SH-SY5Y (cell line): ENCODE measurements around the gene PARP12.

ENCODE experiments used
- GATA2 ChIP-seq: IDR thresholded peaks from 2 replicates; pipeline ENCODE4 v1.6.1; 2011; ENCODE audit warnings: mild to moderate bottlenecking, low read depth, low read length
- GATA3 ChIP-seq: IDR thresholded peaks from 2 replicates; pipeline ENCODE4 v1.6.1; 2011; ENCODE audit warnings: low read depth, mild to moderate bottlenecking, low read length, moderate library complexity

- TF ChIP-seq GATA3 (no peak), GATA2 (no peak)
These were observed 57.4 kb downstream of the PARP12 start for GRCh38 chr7:140005341-140005740.
